OCI-LY7 (cell line): ENCODE data around the gene SERPINF2. TPM values are rescaled to one million over a fixed set of nuclear protein-coding genes. Genes with fewer than 3 reads are reported as not detected.

ENCODE experiments used
- BruUV-seq: library from RNA; stranded (reverse); fragments of 400-500 nt; replicated peaks from 2 replicates; lab custom pipeline; 2021; lab: Mats Ljungman, UMichigan
- CTCF ChIA-PET: fragments of 300-600 bp; sonication (Branson Sonifier 250); formaldehyde crosslinking; loops from one replicate; lab custom pipeline; 2022; ENCODE audit warnings: antibody characterized with exemption; ENCODE audit not compliant: unreplicated experiment; lab: Charles Lee
- POLR2A ChIA-PET: fragments of 300-600 bp; sonication (Branson Sonifier 250); formaldehyde crosslinking; loops from one replicate; lab custom pipeline; 2022; ENCODE audit warnings: antibody characterized with exemption; lab: Charles Lee
- DNase-seq: peaks from one replicate; pipeline ENCODE4 v3.0.0-alpha.2; 2015; ENCODE audit warnings: low spot score
- H2AFZ ChIP-seq: fragments of 200-600 bp; sonication (generic), shearing (Covaris generic); 2 replicates; pipeline ENCODE4 v1.6.1; 2014; ENCODE audit warnings: mild to moderate bottlenecking, antibody characterized with exemption, low read length, moderate library complexity
- H3K27ac ChIP-seq: fragments of 200-600 bp; sonication (generic); 2 replicates; pipeline ENCODE4 v1.5.1; 2014; ENCODE audit warnings: mixed run types, low read depth, mild to moderate bottlenecking, moderate library complexity, low read length, inconsistent platforms; ENCODE audit not compliant: poor library complexity, severe bottlenecking
- H3K36me3 ChIP-seq: fragments of 200-600 bp; sonication (generic); 2 replicates; pipeline ENCODE4 v1.6.1; 2014; ENCODE audit warnings: mild to moderate bottlenecking, antibody characterized with exemption, low read length, moderate library complexity, mixed read lengths; ENCODE audit not compliant: insufficient read depth
- H3K4me1 ChIP-seq: fragments of 200-600 bp; sonication (generic); 2 replicates; pipeline ENCODE4 v1.5.1; 2014; ENCODE audit warnings: mild to moderate bottlenecking, low read length; ENCODE audit not compliant: insufficient read depth, poor library complexity, severe bottlenecking
- H3K4me2 ChIP-seq: fragments of 200-600 bp; sonication (generic); 2 replicates; pipeline ENCODE4 v1.6.1; 2014; ENCODE audit warnings: mild to moderate bottlenecking, low read length
- H3K4me3 ChIP-seq: fragments of 200-600 bp; sonication (generic); 2 replicates; pipeline ENCODE4 v1.5.1; 2014; ENCODE audit warnings: mild to moderate bottlenecking, low read depth, low read length; ENCODE audit not compliant: poor library complexity, severe bottlenecking
- H3K79me2 ChIP-seq: fragments of 200-600 bp; sonication (generic); 2 replicates; pipeline ENCODE4 v1.6.1; 2016; ENCODE audit warnings: low read depth, mild to moderate bottlenecking, low read length, moderate library complexity, mixed read lengths; ENCODE audit not compliant: insufficient read depth
- H3K9me2 ChIP-seq: fragments of 200-600 bp; sonication (generic); 2 replicates; pipeline ENCODE4 v1.6.1; 2016; ENCODE audit warnings: mild to moderate bottlenecking, low read length, mixed read lengths; ENCODE audit not compliant: insufficient read depth
- H3K9me3 ChIP-seq: fragments of 200-600 bp; sonication (generic); 2 replicates; pipeline ENCODE4 v1.6.1; 2014; ENCODE audit warnings: mild to moderate bottlenecking, mixed run types, low read length, mixed read lengths
- H4K20me1 ChIP-seq: fragments of 200-600 bp; sonication (generic); 2 replicates; pipeline ENCODE4 v1.6.1; 2014; ENCODE audit warnings: mild to moderate bottlenecking, antibody characterized with exemption, low read length, moderate library complexity, mixed read lengths; ENCODE audit not compliant: insufficient read depth
- EZH2phosphoT487 ChIP-seq: fragments of 200-600 bp; sonication (generic); IDR thresholded peaks from 2 replicates; pipeline ENCODE4 v1.6.1; 2018; ENCODE audit warnings: low read depth, borderline replicate concordance, mild to moderate bottlenecking, mixed run types, antibody characterized with exemption, low read length, moderate library complexity, mixed read lengths
- intact Hi-C: fragments of 100-400 bp; cut with micrococcal nuclease; formaldehyde crosslinking; loops from one replicate; pipeline ENCODE4 v1.10.0; 2022; ENCODE audit not compliant: unreplicated experiment
- total RNA-seq, 2 experiments: library from RNA; depleted of rRNA in 1 of 2; stranded (reverse); fragments of >200 nt in 1 of 2; shearing (Covaris generic) in 1 of 2; gene quantifications; 2 replicates each; pipeline ENCODE4 v1.2.3, GENCODE V29; 2014 to 2022
- TF ChIP-seq, protein P1 (sequence below): fragments of 200-600 bp; sonication (generic); conservative IDR thresholded peaks from 2 replicates; pipeline ENCODE4 v1.5.1; 2014; ENCODE audit warnings: mild to moderate bottlenecking, antibody characterized with exemption, low read length, moderate library complexity, mixed read lengths

SERPINF2 gene
- total RNA-seq, 2 experiments from 2014 or later: 0.38 to 1.0 TPM

DNA sequence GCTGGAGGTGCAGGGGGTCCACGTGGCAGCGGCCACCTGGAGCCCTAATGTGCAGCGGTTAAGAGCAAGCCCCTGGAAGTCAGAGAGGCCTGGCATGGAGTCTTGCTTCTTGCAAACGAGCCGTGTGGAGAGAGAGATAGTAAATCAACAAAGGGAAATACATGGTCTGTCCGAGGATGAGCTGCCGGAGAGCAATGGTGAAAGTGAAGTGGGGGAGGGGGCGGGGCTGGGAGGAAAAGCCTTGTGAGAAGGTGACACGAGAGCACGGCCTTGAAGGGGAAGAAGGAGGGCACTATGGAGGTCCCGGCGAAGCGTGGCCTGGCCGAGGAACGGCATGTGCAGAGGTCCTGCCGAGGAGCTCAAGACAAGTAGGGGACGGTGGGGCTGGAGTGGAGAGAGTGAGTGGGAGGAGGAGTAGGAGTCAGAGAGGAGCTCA lies 13.2 kb downstream of the SERPINF2 start:
- no peak for DNase-seq
- CTCF ChIA-PET: no interaction called here

GRCh38 chr17:1758807-1759206 lies 16.1 kb downstream of the SERPINF2 start:
- Histone ChIP-seq H2AFZ (no peak overlapping the region), H3K79me2 (no peaks in the 10 kb centered on the region), H3K27ac (no peak overlapping the region), H3K4me1 (no peaks in the 10 kb centered on the region), H3K4me3 (no peak overlapping the region), H4K20me1 (no peaks in the 10 kb centered on the region), H3K9me2 (no peaks in the 10 kb centered on the region), H3K4me2 (no peak overlapping the region), H3K9me3 (no peaks in the 10 kb centered on the region), H3K36me3 (no peaks in the 10 kb centered on the region)
- TF ChIP-seq, protein P1, sequence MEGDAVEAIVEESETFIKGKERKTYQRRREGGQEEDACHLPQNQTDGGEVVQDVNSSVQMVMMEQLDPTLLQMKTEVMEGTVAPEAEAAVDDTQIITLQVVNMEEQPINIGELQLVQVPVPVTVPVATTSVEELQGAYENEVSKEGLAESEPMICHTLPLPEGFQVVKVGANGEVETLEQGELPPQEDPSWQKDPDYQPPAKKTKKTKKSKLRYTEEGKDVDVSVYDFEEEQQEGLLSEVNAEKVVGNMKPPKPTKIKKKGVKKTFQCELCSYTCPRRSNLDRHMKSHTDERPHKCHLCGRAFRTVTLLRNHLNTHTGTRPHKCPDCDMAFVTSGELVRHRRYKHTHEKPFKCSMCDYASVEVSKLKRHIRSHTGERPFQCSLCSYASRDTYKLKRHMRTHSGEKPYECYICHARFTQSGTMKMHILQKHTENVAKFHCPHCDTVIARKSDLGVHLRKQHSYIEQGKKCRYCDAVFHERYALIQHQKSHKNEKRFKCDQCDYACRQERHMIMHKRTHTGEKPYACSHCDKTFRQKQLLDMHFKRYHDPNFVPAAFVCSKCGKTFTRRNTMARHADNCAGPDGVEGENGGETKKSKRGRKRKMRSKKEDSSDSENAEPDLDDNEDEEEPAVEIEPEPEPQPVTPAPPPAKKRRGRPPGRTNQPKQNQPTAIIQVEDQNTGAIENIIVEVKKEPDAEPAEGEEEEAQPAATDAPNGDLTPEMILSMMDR: no peak
- no peak for TF ChIP-seq EZH2phosphoT487
- no peak for DNase-seq
- intact Hi-C loops: no loop called here
- no TSS peak for BruUV-seq
- ChIA-PET CTCF (no interaction called here), POLR2A (no interaction called here)

More for the DNA sequence above, 13.2 kb downstream of the SERPINF2 start:
- H3K4me3 ChIP-seq: no peak overlapping the region
- H4K20me1 ChIP-seq: no peaks in the 10 kb centered on the region
- BruUV-seq: no TSS peak
- H3K79me2 ChIP-seq: no peaks in the 10 kb centered on the region
- H2AFZ ChIP-seq: no peak overlapping the region
- no peak overlapping the region for H3K4me2 ChIP-seq
- H3K9me3 ChIP-seq: no peaks in the 10 kb centered on the region
- intact Hi-C loops: no loop called here
- H3K36me3 ChIP-seq: no peaks in the 10 kb centered on the region
- POLR2A ChIA-PET: no interaction called here
- H3K4me1 ChIP-seq: no peaks in the 10 kb centered on the region
- H3K27ac ChIP-seq: no peak overlapping the region
- TF ChIP-seq, protein P1: no peak
- no peak for TF ChIP-seq EZH2phosphoT487
- H3K9me2 ChIP-seq: no peaks in the 10 kb centered on the region

DNA sequence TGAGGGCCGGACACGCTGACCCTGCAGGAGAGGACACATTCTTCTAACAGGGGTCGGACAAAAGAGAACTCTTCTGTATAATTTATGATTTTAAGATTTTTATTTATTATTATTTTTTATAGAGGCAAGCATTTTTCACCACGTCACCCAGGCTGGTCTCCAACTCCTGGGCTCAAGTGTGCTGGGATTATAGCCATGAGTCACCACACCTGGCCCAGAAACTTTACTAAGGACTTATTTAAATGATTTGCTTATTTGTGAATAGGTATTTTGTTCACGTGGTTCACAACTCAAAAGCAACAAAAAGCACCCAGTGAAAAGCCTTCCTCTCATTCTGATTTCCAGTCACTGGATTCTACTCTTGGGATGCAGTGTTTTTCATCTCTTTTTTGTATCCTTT lies 16.9 kb downstream of the SERPINF2 start:
- H2AFZ ChIP-seq: no peak overlapping the region
- no peaks in the 10 kb centered on the region for H3K79me2 ChIP-seq
- H3K9me3 ChIP-seq: no peaks in the 10 kb centered on the region
- H3K4me2 ChIP-seq: no peak overlapping the region
- BruUV-seq: no TSS peak
- ChIA-PET POLR2A (interaction anchor here (0.6 kb wide), 1 partner anchor 63 kb away, joined by 3 read pairs; no protein-coding TSS in a partner anchor), CTCF (no interaction called here)
- no peaks in the 10 kb centered on the region for H4K20me1 ChIP-seq
- intact Hi-C loops: no loop called here
- no peaks in the 10 kb centered on the region for H3K9me2 ChIP-seq
- H3K36me3 ChIP-seq: no peaks in the 10 kb centered on the region
- no peak overlapping the region for H3K27ac ChIP-seq
- H3K4me1 ChIP-seq: no peaks in the 10 kb centered on the region
- no peak overlapping the region for H3K4me3 ChIP-seq
- DNase-seq: no peak
- TF ChIP-seq EZH2phosphoT487: no peak
- TF ChIP-seq, protein P1: no peak
